GM21786 (cell line): ENCODE measurements around the gene CSF3R.
A peak's percentile ranks its signal among the peaks of the same experiment; 100 is the strongest.

Source experiments
- ATAC-seq: cut with Tn5 transposase; IDR thresholded peaks from one replicate; pipeline ENCODE4 v1.9.1; 2021; ENCODE audit not compliant: unreplicated experiment

CSF3R gene

DNA sequence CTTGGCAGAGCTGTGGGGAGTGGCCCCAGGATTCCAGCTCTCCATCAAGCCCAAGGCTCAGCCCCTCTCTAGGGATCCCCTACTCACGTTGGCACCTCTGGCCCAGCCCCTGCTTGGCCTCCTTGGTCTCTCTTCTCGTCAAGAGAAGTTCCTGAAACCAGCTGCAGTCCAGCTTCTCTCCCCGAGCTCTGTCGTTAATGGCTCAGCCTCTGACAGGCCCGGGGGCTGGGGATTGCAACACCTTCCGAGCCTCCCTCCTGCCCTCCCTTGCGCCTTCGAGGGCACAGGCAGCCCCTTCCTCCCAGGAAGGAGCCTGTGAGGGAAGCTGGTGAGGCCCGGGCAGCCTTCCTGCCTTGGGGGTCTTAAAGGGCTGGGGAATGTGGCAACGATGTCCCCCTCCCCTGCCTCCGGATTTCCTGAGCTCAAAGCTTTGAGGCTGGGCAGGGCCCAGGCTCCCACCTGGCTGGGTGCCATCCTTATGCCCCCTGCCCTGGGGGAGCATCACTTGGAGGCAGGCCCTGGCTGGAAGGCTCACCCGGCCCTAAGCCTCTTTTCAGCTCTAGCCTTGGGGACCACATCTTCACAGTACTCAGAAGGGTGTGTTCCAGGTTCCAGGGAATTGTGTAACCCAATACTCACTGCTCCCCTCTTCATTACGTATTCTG lies at the start of gene CSF3R:
Gene CSF3R, minus strand, starts transcription at position 190 of the 665 bp plus-strand sequence. CDS start 3,417 bp downstream, outside the sequence.
- no peak for ATAC-seq

DNA sequence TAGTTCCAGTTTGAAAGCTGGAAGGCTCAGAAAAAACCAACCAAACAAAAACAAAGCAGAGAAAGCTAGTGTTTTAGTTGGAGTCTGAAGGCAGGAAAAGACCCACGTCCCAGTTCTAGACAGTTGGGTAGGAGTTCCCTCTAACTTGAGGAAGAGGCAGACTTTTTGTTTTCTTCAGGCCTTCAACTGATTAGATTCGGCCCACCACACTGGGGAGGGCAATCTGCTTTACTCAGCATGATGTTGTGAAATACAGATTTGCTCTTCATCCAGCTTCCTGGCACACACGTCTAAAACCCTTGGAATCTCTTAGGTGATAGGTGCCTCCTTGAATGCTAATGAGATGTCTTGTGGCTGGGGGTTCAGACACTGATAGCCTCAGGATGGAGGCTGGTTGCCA lies 49.1 kb upstream of the CSF3R start:
- ATAC-seq, result no peak

DNA sequence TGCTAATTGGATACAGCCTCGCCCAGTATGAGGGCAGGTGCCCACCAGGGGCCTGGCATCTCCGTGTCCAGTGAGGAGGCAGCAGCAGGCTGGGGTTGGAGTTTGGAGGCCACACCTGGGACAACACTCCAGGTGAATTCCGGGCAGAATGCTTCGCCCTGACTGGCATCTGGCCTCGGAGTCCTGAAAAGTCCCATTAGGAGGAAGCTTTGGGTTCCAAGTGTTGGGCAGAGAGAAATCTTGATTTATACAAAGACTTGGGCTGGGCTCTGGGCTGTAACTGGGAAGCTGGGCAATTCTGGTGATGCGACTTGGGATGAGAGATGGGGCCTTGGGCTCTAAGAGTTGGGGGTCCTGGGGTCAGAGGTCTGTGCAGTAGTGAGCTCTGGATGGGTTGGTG lies 48.1 kb upstream of the CSF3R start:
- ATAC-seq, result no peak

DNA sequence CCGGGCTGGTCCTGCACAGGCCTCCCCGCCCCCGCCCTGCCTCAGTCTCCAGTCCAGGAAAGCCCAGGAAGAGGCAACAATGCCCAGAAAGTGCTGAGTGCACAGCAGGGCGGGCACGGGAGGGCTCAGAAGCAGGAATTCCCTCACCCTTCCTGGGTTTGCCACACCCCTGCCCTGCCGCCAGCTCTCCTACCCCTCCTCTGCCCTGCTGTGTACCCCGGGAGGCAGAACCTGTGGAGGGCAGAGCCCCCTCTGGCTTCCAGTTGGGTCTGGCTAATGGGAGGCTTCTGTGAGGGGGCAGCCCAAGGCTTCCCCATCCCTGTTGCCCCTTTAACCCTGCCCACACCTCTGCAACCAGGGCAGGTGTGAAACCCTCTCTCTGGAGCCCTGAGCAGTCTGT lies 47.5 kb upstream of the CSF3R start:
- no peak for ATAC-seq

DNA sequence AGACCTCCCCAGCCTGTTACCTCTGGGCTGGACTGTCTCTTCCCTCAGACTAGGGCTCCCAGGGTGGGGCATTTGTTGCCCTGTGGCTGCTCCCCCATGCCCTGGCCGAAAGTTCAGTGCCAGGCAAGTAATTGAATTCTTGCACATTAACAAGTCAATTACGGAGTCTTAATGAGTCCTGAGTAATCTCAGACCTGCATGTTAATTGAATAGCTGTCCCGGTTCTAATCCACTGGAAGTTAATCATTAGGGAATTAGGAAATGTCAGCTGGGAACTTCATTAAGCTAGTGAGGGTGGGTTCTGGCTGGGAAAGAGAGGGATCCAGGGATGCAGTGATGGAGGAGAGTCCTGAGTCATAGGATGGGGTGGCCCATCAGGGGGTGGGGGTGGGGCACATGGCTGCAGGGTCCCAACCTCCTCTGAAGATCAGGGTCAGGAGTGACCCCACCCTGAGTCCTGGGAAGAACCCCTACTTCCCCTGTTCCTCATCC lies 47.1 kb upstream of the CSF3R start:
- no peak for ATAC-seq

DNA sequence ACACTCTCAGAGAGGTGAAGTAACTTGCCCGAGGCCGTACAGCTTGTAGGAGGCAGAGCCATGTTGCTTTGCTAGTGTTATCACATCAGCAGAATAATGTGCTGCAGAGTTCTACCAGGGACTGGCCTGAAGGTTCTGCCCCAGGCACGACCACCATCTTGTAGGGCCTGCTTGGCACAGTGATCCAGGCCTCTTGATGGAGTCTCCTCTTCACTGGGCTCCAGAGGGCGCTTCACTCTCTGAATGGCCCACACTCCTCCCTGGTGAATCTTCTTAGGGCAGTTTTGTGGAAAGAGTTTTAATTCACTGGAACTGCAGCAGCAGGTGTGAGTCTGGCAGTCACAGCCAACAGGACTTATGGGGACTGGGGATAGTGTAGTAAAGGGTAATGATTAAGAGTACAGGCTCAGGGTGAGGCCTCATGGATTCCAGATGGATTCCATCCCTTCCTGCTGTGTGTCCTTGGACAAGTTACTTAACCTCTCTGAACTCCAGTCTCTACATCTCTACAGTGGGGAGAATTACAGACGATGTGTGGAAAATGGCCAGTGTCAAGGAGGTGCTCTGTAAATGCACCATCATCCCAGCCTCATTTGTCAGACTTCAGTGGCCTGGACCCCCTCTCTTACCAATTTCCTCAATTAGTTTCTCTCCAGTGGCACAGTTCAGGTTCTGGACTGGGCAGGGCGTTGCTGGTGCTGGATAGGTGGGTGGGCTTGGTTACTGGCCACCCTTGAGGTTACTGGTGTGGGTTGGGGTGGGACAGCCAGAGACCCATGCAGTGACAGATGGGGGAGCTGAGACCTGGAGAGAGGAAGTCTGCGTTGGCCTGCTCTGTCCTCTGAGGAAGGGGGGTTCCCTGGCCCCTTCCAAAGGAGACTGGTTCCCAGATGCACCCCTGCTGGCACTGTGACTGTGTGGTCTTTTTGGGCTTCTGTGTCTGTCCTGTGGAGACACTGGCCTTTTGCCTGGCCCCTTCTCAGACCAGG lies 45.9 kb upstream of the CSF3R start:
- ATAC-seq, result no peak

DNA sequence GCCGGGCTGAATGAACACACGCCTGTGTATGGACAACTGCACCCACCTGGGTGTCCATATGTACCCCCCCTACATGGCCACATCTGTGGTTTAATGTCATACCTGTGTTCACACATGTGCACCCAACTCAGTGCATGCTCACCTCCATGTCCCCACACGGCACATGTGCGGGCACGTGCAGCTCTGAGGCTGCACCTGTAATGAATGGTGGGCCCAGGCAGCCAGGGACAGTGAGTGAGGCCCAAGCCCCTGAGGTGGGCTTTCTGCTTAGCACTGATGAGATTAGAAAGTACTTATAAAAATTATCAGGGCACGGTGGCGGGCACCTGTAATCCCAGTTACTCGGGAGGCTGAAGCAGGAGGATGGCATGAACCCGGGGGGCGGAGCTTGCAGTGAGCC lies 42.5 kb upstream of the CSF3R start:
- ATAC-seq, result no peak

DNA sequence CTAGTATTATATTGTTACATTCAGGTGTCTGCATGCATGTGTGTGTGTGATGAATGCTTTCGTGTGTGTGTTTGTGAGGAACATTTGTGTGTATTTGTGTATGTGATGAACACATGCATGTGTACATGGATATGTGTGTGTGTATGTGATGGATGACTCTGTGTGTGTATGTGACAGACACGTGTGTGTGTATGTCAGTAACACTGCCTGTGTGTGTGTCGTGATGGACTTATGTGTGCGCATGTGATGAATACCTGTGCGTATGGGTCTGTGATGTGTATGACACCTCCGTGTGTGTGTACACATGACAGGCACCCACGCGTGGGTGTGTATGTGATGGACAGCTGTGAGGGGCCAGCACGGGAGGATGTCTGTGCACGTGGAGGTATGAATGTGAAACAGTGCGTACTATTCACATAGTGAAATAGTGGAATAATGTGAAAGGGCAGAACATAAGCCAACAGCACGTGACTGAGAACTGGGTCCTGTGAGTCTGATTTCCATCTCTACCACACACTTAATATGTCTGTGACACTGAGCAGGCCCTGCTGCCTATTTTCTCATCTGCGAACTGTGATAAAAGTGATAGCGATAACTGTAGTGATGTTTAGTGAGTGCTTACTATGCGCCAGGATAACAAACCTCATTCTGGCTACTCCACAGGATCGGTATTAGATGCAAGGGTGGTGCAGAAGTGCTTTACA lies 41.8 kb upstream of the CSF3R start:
- no peak for ATAC-seq

DNA sequence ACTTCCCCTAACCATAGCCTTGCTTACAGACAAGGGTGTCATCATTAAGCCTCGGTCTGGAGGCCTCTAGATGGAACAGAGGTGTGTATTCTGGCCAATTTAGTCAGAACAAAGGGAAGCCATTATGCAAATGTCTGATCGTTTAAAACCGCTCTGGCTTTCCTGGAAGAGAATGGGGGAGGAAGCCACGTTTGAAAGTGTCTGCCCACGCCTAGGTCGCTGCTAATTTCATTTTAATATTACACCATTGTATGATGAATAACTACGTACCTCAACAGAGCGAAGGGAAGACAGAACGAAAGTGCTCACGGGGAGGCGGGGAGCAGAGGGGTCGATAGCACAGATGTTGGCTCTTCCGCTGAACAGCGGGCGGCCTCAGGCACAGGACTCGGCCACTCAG lies 41.1 kb upstream of the CSF3R start:
- ATAC-seq, result no peak

DNA sequence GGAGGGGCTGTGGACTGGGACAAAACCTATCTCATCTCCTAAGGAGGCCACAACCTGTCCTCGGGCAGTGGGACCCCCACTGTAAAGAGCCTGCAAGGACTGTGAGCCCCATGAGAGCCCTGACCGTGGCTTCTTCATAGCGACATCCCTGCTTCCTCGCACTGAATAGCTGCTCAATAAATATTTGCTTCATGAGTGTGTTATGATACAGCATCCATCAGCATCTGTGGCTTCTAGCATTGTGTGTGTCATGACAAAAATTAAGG lies 40.5 kb upstream of the CSF3R start:
- ATAC-seq, result no peak

DNA sequence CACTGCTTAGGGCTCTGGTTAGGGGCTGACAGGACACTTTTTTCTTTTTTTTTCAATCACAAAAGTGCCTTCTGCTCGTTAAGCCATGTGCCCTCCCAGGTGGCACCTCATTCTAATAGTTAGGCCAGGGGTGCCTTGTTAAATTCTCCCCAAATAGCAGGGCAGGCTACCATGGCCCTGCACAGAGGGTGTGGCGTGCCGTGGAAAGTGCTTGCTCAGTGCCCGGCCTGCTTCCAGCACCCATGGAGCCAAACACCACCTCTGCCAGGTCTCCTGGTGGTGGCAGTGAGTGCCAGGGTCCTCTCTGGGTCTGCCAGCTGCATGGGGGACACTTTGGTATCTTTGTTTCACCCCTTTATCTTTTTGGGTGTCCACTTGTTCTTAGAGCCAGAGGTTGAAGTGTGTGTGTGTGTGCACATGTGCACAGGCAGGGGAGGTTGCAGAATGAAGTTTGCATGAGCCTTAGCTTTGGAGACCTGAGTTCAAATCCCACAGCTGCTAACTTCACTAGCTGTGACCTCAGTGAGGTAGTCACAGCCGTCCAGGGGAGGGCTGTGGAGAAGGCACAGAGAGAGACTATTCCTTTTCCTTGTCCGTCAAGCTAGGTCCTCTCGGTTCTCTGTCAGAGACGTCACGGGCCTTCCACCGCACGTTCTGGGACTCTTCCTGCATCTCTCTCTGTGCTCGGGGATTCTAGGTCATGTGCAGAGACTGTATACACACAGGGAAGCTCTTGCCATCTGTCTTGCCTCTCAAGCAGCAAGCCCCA lies 39.9 kb upstream of the CSF3R start:
- ATAC-seq, result no peak

DNA sequence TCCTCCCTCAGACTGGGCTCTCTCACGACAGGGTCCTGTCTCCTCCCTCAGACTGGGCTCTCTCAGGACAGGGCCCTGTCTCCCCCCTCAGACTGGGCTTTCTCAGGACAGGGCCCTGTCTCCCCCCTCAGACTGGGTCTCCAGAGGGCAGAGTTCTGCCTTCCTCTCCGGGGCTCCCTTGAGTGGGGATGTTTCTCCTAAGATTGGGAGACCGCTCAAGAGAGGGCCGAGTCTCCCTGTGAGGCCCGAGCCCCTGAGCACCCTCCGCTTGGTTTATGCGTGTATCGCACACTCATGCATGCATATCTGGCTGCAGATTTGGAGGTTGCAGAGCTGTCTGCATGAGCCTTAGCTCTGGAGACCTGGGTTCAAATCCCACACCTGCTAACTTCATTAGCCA lies 39.3 kb upstream of the CSF3R start:
- no peak for ATAC-seq

DNA sequence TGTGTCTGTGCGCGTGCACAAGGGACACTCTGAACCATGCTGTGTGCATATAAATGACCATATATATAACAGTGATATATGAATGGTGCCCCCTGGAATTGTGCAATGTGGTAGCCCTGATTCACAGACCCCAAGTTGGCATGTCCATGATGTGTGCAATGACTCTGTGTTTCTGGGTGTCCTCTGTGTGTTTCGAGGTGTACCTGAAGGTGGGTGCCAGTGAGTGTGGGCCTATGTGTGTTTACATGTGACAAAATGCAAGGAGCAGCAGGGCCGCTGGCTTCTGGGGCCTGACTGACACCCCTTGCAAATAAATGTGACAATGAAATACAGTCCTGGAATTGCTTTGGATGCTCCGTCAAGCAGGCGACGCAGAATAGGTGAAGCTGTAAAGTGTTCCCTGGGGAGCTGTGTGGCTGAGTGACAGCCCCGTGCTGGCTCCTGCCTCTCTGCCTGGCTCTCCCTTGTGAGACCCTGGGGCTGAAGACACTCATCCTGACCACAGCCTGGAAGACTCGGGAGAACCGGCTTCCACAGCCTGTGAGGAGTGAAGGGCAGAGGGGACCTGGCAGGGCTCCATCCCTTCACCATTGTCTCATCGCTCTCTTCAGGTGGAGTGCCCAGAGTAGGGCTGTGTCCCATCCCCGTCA lies 38.2 kb upstream of the CSF3R start:
- ATAC-seq, result no peak

DNA sequence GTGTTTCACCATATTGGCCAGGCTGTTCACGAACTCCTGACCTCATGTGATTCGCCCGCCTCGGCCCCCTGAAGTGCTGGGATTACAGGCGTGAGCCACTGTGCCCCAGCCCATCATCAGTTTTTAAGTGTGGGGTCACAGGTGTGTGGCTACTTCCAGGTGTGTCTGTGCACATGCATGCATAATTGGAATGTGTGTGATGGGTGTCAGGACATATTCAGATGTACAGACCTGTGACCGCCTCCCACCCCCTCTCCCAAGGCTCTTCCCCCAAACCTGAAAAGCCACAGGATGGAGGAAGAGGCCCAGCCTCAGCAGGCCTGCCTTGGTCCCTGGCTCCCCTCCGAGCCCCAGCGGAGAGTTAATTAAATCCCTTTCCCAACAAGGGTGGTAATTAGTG lies 37.3 kb upstream of the CSF3R start:
- ATAC-seq, result no peak

DNA sequence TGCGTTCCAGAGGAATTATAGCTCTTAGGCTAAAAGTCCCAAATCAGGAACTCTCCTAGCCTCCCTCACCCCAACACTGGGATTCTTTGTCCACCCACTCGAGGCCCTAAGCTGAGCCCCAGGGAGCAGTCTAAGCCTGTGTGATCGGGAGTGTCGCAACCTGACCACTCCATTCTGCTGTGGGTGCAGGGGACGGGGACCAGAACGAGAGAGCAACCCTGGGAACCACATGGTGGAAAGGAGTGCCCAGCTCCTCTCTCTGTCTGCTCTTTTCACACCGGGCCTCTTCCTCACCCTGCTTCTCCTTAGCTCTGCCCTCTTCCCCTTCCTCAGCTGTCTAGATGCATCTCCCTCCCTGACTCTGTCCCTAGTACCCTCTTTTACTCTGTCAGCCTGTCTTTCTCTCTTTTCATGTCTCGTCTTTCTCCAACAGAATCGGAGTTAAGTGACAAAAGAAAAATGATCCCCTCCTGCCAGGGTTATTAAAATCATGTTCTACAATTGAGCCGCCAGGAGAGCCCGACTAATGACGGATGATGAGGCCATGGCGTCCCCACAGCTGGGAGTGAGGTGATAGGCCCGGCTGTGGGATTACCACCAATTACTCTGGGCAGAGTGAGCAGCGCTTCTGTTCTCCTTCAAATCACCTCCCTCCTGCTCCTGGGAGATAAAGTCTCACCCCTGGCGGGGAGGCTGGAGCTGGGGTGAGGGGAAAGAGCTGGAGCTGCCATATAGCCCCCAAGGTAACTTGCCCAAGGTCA lies 34.5 kb upstream of the CSF3R start:
- no peak for ATAC-seq

DNA sequence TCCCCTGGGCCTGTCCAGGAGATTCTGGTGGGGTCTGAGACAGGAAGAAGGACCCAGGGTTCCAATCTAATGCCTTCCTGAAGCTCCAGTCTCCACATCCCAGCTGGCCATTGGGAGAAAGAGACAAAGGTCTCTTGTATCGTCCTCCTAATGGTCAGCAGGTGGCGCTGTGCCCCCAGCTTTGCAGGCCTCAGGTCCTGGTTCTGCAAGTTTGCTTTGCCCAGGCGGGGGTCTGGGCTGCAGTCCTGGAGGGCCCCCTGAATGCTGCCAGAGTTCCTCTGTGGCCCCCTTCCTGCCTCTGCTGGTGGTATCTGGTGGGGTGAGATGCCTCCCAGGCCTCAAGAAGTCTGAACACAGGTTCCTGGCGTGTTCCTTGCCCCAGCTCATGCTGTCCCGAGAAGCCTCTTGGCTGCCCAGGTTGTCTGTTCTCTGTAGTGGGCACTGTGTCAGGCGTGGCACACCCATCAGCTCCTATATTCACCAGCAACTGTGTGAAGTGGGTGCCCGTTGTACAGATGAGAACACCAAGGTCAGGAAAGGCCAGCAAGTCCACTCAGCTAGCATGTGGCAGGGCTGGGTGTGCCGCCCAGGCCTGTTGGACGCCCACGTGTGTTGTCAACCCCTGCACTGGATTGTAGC lies 33.8 kb upstream of the CSF3R start:
- peak; percentile 42 for ATAC-seq

DNA sequence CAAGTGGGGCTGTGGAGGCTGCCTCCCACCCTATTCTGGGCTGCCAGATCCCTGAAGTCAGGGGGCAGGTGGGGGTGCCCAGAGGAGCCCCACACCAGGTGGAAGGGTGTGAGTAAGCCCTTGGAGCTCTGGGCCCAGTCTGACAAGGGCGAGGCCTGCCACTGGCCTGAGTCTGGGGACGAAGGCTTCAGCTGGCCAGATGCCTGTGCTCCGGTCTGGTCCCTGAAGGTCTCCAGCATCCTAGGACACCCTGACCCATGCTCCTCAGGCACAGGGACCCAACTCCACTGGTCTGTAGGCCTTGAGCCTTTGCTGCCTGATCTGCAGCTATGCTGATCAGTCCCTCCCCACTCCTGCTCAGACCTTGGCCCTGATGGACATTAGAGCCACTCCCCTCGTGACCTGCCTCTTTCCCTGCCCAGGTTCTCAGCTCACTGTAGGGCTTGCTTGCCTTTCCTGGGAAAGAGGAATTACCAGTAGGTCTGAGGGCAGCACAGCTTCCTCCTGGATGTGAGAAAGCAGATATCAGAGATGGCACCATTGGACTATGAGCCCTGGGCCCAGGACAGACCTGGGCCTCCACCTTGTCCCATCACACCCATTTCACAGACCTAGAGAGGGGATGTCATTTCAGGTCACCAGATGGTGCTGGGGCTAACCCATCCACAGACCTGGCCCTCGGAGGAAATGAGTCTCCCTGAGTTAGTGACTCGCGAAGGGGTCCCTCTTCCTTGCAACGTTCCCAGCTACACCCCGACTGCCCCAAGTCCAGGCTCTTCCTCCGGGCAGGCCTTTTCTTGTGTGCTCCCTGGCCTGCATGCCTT lies 32.8 kb upstream of the CSF3R start:
- ATAC-seq, result no peak

DNA sequence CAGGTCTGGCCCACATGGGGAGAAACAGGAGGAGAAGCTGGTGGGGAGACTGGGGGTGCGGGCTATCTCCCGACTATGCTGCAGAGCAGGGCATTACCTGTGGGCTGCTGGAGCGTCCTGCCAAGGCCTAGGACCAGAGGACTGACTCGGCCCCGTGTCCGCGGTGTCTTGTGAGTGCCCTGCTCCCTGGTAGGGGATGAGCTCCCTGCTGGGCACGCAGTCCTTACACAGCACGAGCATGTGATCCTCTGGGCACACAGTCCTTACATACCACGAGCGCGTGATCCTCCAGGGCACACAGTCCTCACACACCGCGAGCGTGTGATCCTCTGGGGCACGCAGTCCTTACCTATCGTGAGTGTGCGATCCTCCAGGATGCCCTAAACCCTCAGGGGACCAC lies 31.8 kb upstream of the CSF3R start:
- no peak for ATAC-seq
